DOHH2 (cell line): ENCODE data around the gene HMCN2.

Experiments
- H3F3A ChIP-seq: fragments of 200-600 bp; sonication (generic), shearing (Covaris generic); 2 replicates; pipeline ENCODE4 v1.6.0; 2016; ENCODE audit warnings: antibody characterized with exemption, mild to moderate bottlenecking; ENCODE audit not compliant: control insufficient read depth, insufficient read depth
- H3K27ac ChIP-seq: fragments of 200-600 bp; sonication (generic); 2 replicates; pipeline ENCODE4 v1.5.1; 2014; ENCODE audit warnings: low read depth, mild to moderate bottlenecking, low read length, moderate library complexity
- H3K27me3 ChIP-seq: fragments of 200-600 bp; sonication (generic); 2 replicates; pipeline ENCODE4 v1.6.1; 2014; ENCODE audit warnings: mild to moderate bottlenecking, low read length, mixed read lengths; ENCODE audit not compliant: control insufficient read depth
- H3K36me3 ChIP-seq: fragments of 200-600 bp; sonication (generic); 2 replicates; pipeline ENCODE4 v1.6.1; 2014; ENCODE audit warnings: mild to moderate bottlenecking, low read length, moderate library complexity, mixed read lengths; ENCODE audit not compliant: control insufficient read depth
- H3K4me1 ChIP-seq: fragments of 200-600 bp; sonication (generic); 2 replicates; pipeline ENCODE4 v1.6.1; 2014; ENCODE audit warnings: mild to moderate bottlenecking, low read length, mixed read lengths; ENCODE audit not compliant: control insufficient read depth
- H3K4me2 ChIP-seq: fragments of 200-600 bp; sonication (generic); 2 replicates; pipeline ENCODE4 v1.6.0; 2014; ENCODE audit warnings: mild to moderate bottlenecking, low read length, moderate library complexity
- H3K4me3 ChIP-seq: fragments of 200-600 bp; sonication (generic); 2 replicates; pipeline ENCODE4 v1.5.1; 2014; ENCODE audit warnings: mild to moderate bottlenecking, low read length, mixed read lengths
- H3K79me2 ChIP-seq: fragments of 200-600 bp; sonication (generic); 2 replicates; pipeline ENCODE4 v1.6.1; 2014; ENCODE audit warnings: mild to moderate bottlenecking, low read length, mixed read lengths; ENCODE audit not compliant: control insufficient read depth
- H3K9me2 ChIP-seq: fragments of 200-600 bp; sonication (generic); replicated peaks from 2 replicates; pipeline ENCODE4 v1.6.1; 2014; ENCODE audit warnings: mild to moderate bottlenecking, low read length, mixed read lengths; ENCODE audit not compliant: control insufficient read depth
- H3K9me3 ChIP-seq: fragments of 200-600 bp; sonication (generic); 2 replicates; pipeline ENCODE4 v1.6.1; 2014; ENCODE audit warnings: antibody characterized with exemption, low read length, mixed read lengths; ENCODE audit not compliant: control insufficient read depth, insufficient read depth
- H4K20me1 ChIP-seq: fragments of 200-600 bp; sonication (generic); 2 replicates; pipeline ENCODE4 v1.6.0; 2014; ENCODE audit warnings: low read depth, mild to moderate bottlenecking, antibody characterized with exemption, low read length, moderate library complexity; ENCODE audit not compliant: control insufficient read depth, insufficient read depth
- CTCF ChIP-seq: fragments of 200-600 bp; sonication (generic); IDR thresholded peaks from one replicate; pipeline ENCODE4 v1.5.1; 2014; ENCODE audit warnings: antibody characterized with exemption, mild to moderate bottlenecking, low read depth, low read length; ENCODE audit not compliant: poor library complexity, severe bottlenecking
- EZH2phosphoT487 ChIP-seq: fragments of 200-600 bp; sonication (generic); IDR thresholded peaks from 2 replicates; pipeline ENCODE4 v1.6.1; 2017; ENCODE audit warnings: borderline replicate concordance, mild to moderate bottlenecking, antibody characterized with exemption, low read length, moderate library complexity, mixed read lengths

Gene HMCN2

DNA sequence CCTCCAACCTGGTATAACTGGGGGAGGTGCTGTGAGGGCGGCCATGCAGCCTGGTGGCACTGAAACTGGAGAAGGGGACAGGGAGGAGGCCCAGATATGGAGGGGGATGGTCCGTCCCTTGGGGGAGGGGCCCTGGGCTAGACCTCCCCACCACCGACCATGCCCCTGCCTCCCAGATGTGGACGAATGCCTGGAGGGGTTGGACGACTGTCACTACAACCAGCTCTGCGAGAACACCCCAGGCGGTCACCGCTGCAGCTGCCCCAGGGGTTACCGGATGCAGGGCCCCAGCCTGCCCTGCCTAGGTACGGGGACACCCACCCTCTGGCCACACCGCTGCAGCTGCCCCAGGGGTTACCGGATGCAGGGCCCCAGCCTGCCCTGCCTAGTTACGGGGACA lies 163.8 kb downstream of the HMCN2 start:
- Histone ChIP-seq H3K9me3 (no peaks in the 10 kb centered on the region), H3K4me1 (no peaks in the 10 kb centered on the region), H3K27me3 (no peaks in the 10 kb centered on the region), H3K27ac (no peak overlapping the region), H3K4me3 (no peak overlapping the region), H3K4me2 (no peak overlapping the region), H3K36me3 (no peaks in the 10 kb centered on the region), H3K79me2 (no peaks in the 10 kb centered on the region), H4K20me1 (no peaks in the 10 kb centered on the region), H3K9me2 (no peaks in the 10 kb centered on the region), H3F3A (no peaks in the 10 kb centered on the region)
- TF ChIP-seq EZH2phosphoT487 (no peak), CTCF (no peak)

DNA sequence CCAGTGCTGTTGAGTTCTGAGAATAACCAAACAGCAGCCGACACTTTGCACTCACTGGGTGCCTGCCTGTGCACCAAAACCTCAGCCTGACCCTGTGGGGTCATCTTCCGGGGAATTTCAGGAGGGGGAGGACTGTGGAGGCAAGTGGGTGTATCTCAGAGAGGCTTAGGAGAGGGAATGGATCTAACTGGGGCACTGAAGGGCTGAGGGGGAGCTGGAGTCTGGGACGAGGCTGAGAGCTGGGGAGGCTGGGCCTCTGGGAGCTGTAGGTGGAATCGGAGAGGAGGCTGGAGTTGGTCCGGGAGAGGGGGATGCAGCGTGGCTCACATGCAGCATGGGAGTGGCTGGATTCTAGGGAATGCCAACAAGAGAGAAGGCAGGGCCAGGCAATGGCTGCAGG lies 164.3 kb downstream of the HMCN2 start:
- Histone ChIP-seq H3K9me2 (no peaks in the 10 kb centered on the region), H3K4me3 (no peak overlapping the region), H3K9me3 (no peaks in the 10 kb centered on the region), H3K27me3 (no peaks in the 10 kb centered on the region), H3K36me3 (no peaks in the 10 kb centered on the region), H3K4me1 (no peaks in the 10 kb centered on the region), H3K79me2 (no peaks in the 10 kb centered on the region), H4K20me1 (no peaks in the 10 kb centered on the region), H3K4me2 (no peak overlapping the region), H3F3A (no peaks in the 10 kb centered on the region), H3K27ac (no peak overlapping the region)
- no peak for TF ChIP-seq CTCF
- no peak for TF ChIP-seq EZH2phosphoT487

DNA sequence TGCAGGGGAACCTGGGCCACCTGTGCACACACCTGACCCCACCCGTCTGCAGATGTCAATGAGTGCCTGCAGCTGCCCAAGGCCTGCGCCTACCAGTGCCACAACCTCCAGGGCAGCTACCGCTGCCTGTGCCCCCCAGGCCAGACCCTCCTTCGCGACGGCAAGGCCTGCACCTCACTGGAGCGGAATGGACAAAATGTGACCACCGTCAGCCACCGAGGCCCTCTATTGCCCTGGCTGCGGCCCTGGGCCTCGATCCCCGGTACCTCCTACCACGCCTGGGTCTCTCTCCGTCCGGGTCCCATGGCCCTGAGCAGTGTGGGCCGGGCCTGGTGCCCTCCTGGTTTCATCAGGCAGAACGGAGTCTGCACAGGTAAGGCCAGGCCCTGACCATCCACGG lies 164.7 kb downstream of the HMCN2 start:
- Histone ChIP-seq H3K9me2 (no peaks in the 10 kb centered on the region), H3K9me3 (no peaks in the 10 kb centered on the region), H3F3A (no peaks in the 10 kb centered on the region), H3K27ac (no peak overlapping the region), H3K79me2 (no peaks in the 10 kb centered on the region), H3K4me1 (no peaks in the 10 kb centered on the region), H4K20me1 (no peaks in the 10 kb centered on the region), H3K4me3 (no peak overlapping the region), H3K36me3 (no peaks in the 10 kb centered on the region), H3K27me3 (no peaks in the 10 kb centered on the region), H3K4me2 (no peak overlapping the region)
- no peak for TF ChIP-seq EZH2phosphoT487
- no peak for TF ChIP-seq CTCF
